Measurements from ENCODE around the gene NFX1.

The NFX1 gene

GRCh38 chr9:33290247-33291030, at the start of gene NFX1:
NFX1 (plus strand) TSS chr9:33290516; CDS start chr9:33290573, 57 bp downstream.
- peak within 1 kb of the TSS; percentile 100 for H3K27ac Mint-ChIP-seq
- peaks cover 68% of the 10 kb centered on the region for H3K4me1 Mint-ChIP-seq
- H3K4me3 Mint-ChIP-seq = peak within 1 kb of the TSS; percentile 96
- H3K27me3 Mint-ChIP-seq = peaks cover 3% of the 10 kb centered on the region
- ATAC-seq (peak; percentile 95), DNase-seq (peak; percentile 98)
- peaks cover 40% of the 10 kb centered on the region for H3K36me3 Mint-ChIP-seq (ENCODE audit: low read depth)
- no peaks in the 10 kb centered on the region for H3K9me3 Mint-ChIP-seq

- no peaks in the 10 kb centered on the region for H3K4me1 Mint-ChIP-seq
- no peaks in the 10 kb centered on the region for H3K9me3 Mint-ChIP-seq
- H3K27ac Mint-ChIP-seq = no peak overlapping the region
- no peaks in the 10 kb centered on the region for H3K36me3 Mint-ChIP-seq (ENCODE audit: low read depth)
- no peak for ATAC-seq
- H3K27me3 Mint-ChIP-seq = no peaks in the 10 kb centered on the region
- no peak for DNase-seq
- no peak overlapping the region for H3K4me3 Mint-ChIP-seq
Observed at GRCh38 chr9:33241298-33241697, 49.0 kb upstream of the NFX1 start.

GRCh38 chr9:33242609-33243134, 47.6 kb upstream of the NFX1 start:
- Mint-ChIP-seq H3K27ac (no peak overlapping the region), H3K9me3 (no peaks in the 10 kb centered on the region), H3K4me1 (no peaks in the 10 kb centered on the region), H3K36me3 (ENCODE audit: low read depth) (peaks cover 3% of the 10 kb centered on the region), H3K4me3 (no peak overlapping the region), H3K27me3 (no peaks in the 10 kb centered on the region)
- ATAC-seq (no peak), DNase-seq (no peak)

GRCh38 chr9:33244137-33244784, 46.1 kb upstream of the NFX1 start:
- H3K4me3 Mint-ChIP-seq = no peak overlapping the region
- peaks cover 4% of the 10 kb centered on the region for H3K36me3 Mint-ChIP-seq (ENCODE audit: low read depth)
- H3K9me3 Mint-ChIP-seq = no peaks in the 10 kb centered on the region
- H3K27ac Mint-ChIP-seq = no peak overlapping the region
- DNase-seq (no peak), ATAC-seq (no peak)
- no peaks in the 10 kb centered on the region for H3K4me1 Mint-ChIP-seq
- no peaks in the 10 kb centered on the region for H3K27me3 Mint-ChIP-seq

GRCh38 chr9:33245341-33245740, 45.0 kb upstream of the NFX1 start:
- Mint-ChIP-seq H3K27me3 (no peaks in the 10 kb centered on the region), H3K9me3 (no peaks in the 10 kb centered on the region), H3K4me1 (no peaks in the 10 kb centered on the region), H3K36me3 (ENCODE audit: low read depth) (peaks cover 7% of the 10 kb centered on the region), H3K4me3 (no peak overlapping the region), H3K27ac (no peak overlapping the region)
- no peak for ATAC-seq
- DNase-seq = no peak

GRCh38 chr9:33246269-33246860, 44.0 kb upstream of the NFX1 start:
- Mint-ChIP-seq H3K4me1 (no peaks in the 10 kb centered on the region), H3K36me3 (ENCODE audit: low read depth) (peaks cover 12% of the 10 kb centered on the region), H3K9me3 (no peaks in the 10 kb centered on the region), H3K4me3 (no peak overlapping the region), H3K27ac (no peak overlapping the region), H3K27me3 (no peaks in the 10 kb centered on the region)
- DNase-seq = no peak
- ATAC-seq = no peak

GRCh38 chr9:33248606-33249005, 41.7 kb upstream of the NFX1 start:
- Mint-ChIP-seq H3K36me3 (ENCODE audit: low read depth) (peaks cover 22% of the 10 kb centered on the region), H3K27ac (no peak overlapping the region), H3K4me1 (no peaks in the 10 kb centered on the region), H3K27me3 (no peaks in the 10 kb centered on the region), H3K9me3 (no peaks in the 10 kb centered on the region), H3K4me3 (no peak overlapping the region)
- ATAC-seq (no peak), DNase-seq (no peak)

- ATAC-seq (no peak), DNase-seq (no peak)
- H3K4me3 Mint-ChIP-seq = no peak overlapping the region
- H3K9me3 Mint-ChIP-seq = no peaks in the 10 kb centered on the region
- H3K36me3 Mint-ChIP-seq (ENCODE audit: low read depth) = peaks cover 22% of the 10 kb centered on the region
- H3K4me1 Mint-ChIP-seq = no peaks in the 10 kb centered on the region
- H3K27me3 Mint-ChIP-seq = no peaks in the 10 kb centered on the region
- H3K27ac Mint-ChIP-seq = no peak overlapping the region
Observed at GRCh38 chr9:33249087-33249658, 41.1 kb upstream of the NFX1 start.

GRCh38 chr9:33249983-33250382, 40.3 kb upstream of the NFX1 start:
- ATAC-seq (peak; percentile 35), DNase-seq (no peak)
- no peak overlapping the region for H3K4me3 Mint-ChIP-seq
- no peaks in the 10 kb centered on the region for H3K27me3 Mint-ChIP-seq
- peak overlapping the region; percentile 36 for H3K27ac Mint-ChIP-seq
- H3K36me3 Mint-ChIP-seq (ENCODE audit: low read depth) = peaks cover 28% of the 10 kb centered on the region
- no peaks in the 10 kb centered on the region for H3K4me1 Mint-ChIP-seq
- H3K9me3 Mint-ChIP-seq = no peaks in the 10 kb centered on the region

- DNase-seq (no peak), ATAC-seq (no peak)
- Mint-ChIP-seq H3K27me3 (no peaks in the 10 kb centered on the region), H3K4me3 (no peak overlapping the region), H3K9me3 (no peaks in the 10 kb centered on the region), H3K4me1 (no peaks in the 10 kb centered on the region), H3K36me3 (ENCODE audit: low read depth) (peaks cover 28% of the 10 kb centered on the region), H3K27ac (no peak overlapping the region)
Observed at GRCh38 chr9:33250458-33250995, 39.8 kb upstream of the NFX1 start.

GRCh38 chr9:33254211-33254610, 36.1 kb upstream of the NFX1 start:
- Mint-ChIP-seq H3K4me1 (peaks cover 2% of the 10 kb centered on the region), H3K27ac (no peak overlapping the region), H3K36me3 (ENCODE audit: low read depth) (peaks cover 52% of the 10 kb centered on the region)

GRCh38 chr9:33255014-33255413, 35.3 kb upstream of the NFX1 start:
- Mint-ChIP-seq H3K4me3 (no peak overlapping the region), H3K9me3 (no peaks in the 10 kb centered on the region), H3K4me1 (peaks cover 4% of the 10 kb centered on the region), H3K27ac (no peak overlapping the region), H3K27me3 (no peaks in the 10 kb centered on the region), H3K36me3 (ENCODE audit: low read depth) (peaks cover 56% of the 10 kb centered on the region)
- DNase-seq (no peak), ATAC-seq (no peak)

More at GRCh38 chr9:33254211-33254610, 36.1 kb upstream of the NFX1 start:
- DNase-seq = no peak
- Mint-ChIP-seq H3K9me3 (no peaks in the 10 kb centered on the region), H3K27me3 (no peaks in the 10 kb centered on the region), H3K4me3 (no peak overlapping the region)
- no peak for ATAC-seq

- ATAC-seq = no peak
- peaks cover 7% of the 10 kb centered on the region for H3K4me1 Mint-ChIP-seq
Observed at GRCh38 chr9:33255471-33255870, 34.8 kb upstream of the NFX1 start.

GRCh38 chr9:33256236-33256635, 34.1 kb upstream of the NFX1 start:
- ATAC-seq = no peak
- Mint-ChIP-seq H3K9me3 (no peaks in the 10 kb centered on the region), H3K27ac (no peak overlapping the region), H3K36me3 (ENCODE audit: low read depth) (peaks cover 63% of the 10 kb centered on the region), H3K27me3 (no peaks in the 10 kb centered on the region), H3K4me3 (no peak overlapping the region), H3K4me1 (peaks cover 13% of the 10 kb centered on the region)
- DNase-seq = no peak

More at GRCh38 chr9:33255471-33255870, 34.8 kb upstream of the NFX1 start:
- H3K27me3 Mint-ChIP-seq = no peaks in the 10 kb centered on the region
- no peak for DNase-seq
- no peaks in the 10 kb centered on the region for H3K9me3 Mint-ChIP-seq
- H3K27ac Mint-ChIP-seq = no peak overlapping the region
- peaks cover 61% of the 10 kb centered on the region for H3K36me3 Mint-ChIP-seq (ENCODE audit: low read depth)
- no peak overlapping the region for H3K4me3 Mint-ChIP-seq

All from activated naive CD8-positive, alpha-beta T cell treated with anti-CD3 and anti-CD28 coated beads, Interleukin-2, amount 50 U/mL, for 24 hours (primary cell).